COR-L47 (cell line): ENCODE results near the gene NANOS2.
"Not testable (repeated sequence)": the region's sequence is repeated elsewhere in the genome, so short reads cannot be mapped to it uniquely, and the experiment has no call there.

Experiments used
- DNase-seq: peaks from one replicate; lab custom pipeline; 2025; lab: John Stamatoyannopoulos, UW

Gene NANOS2

DNA sequence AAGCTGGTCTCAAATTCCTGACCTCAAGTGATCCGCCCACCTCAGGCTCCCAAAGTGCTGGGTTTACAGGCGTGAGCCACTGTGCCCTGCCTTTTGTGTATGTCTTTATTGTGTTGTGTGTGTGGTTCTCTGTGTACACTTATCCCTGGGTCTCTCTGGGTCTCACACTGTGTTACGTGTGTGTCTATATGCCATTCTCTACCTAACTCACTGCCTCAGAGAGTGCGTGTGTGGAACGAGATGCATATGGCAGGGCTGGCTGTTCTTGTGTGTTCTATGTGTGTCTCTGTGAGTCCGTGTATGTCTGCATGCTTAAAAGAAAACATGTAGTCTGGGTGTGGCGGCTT, 40.0 kb downstream of the NANOS2 start:
- no peak for DNase-seq

DNA sequence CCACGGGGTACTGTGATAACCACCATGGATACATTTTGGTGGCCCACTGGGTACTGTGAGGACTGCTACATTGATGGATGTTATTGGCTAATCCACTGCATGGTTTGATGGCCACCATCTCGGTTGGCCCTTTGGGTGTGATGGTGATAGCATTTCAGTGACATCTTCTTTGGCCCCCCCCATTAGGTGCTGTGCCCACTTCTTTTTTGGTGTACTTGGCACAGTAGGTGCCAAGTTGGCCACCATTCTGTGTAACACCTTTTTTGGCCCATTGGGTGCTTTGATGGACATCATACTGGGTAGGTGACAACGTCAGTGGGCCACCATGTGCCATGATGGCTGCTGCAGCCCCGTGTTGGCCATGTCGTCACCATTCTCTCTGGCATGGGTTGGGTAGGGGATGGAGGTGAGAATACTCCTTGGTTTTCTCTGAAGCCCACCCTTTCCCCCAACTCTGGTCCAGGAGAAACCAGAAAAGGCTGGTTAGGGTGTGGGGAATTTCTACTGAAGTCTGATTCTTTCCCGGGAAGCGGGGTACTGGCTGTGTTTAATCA, 41.3 kb downstream of the NANOS2 start:
- DNase-seq = no peak

DNA sequence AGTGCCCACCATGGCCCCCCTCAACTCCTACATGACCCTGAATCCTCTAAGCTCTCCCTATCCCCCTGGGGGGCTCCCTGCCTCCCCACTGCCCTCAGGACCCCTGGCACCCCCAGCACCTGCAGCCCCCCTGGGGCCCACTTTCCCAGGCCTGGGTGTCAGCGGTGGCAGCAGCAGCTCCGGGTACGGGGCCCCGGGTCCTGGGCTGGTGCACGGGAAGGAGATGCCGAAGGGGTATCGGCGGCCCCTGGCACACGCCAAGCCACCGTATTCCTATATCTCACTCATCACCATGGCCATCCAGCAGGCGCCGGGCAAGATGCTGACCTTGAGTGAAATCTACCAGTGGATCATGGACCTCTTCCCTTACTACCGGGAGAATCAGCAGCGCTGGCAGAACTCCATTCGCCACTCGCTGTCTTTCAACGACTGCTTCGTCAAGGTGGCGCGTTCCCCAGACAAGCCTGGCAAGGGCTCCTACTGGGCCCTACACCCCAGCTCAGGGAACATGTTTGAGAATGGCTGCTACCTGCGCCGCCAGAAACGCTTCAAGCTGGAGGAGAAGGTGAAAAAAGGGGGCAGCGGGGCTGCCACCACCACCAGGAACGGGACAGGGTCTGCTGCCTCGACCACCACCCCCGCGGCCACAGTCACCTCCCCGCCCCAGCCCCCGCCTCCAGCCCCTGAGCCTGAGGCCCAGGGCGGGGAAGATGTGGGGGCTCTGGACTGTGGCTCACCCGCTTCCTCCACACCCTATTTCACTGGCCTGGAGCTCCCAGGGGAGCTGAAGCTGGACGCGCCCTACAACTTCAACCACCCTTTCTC, 42.3 kb downstream of the NANOS2 start:
- DNase-seq = no peak

DNA sequence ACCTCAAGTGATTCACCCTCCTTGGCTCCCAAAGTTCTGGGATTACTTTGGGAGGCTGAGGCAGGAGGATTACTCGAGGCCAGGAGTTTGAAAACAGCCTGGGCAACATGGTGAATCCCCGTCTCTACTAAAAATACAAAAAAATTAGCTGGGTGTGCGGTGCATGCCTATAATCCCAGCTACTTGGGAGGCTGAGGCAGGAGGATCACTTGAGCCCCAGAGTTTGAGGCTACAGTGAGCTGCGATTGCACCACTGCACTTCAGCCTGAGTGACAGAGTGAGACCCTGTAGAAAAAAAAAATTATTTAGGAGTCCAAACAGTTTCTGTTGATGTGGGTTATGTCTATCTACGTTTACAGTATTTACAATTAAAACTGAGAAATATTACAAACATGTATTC, 43.8 kb downstream of the NANOS2 start:
- no peak for DNase-seq

DNA sequence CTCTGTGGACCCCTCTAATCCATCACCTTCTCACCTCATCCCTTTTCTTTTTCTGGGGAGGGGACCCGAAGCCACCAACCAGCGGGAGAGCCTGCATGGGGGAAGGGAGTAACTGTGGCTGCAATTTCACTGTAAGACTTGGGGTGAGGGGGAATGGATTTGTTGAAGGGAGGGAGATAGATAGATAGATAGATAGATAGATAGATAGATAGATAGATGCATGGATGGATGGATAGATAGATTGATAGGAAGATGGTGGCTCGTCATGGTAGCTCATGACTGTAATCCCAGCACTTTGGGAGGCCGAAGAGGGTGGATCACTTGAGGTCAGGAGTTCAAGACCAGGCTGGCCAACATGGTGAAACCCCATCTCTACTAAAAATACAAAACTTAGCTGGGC, 47.3 kb downstream of the NANOS2 start:
- DNase-seq = not testable (repeated sequence)

DNA sequence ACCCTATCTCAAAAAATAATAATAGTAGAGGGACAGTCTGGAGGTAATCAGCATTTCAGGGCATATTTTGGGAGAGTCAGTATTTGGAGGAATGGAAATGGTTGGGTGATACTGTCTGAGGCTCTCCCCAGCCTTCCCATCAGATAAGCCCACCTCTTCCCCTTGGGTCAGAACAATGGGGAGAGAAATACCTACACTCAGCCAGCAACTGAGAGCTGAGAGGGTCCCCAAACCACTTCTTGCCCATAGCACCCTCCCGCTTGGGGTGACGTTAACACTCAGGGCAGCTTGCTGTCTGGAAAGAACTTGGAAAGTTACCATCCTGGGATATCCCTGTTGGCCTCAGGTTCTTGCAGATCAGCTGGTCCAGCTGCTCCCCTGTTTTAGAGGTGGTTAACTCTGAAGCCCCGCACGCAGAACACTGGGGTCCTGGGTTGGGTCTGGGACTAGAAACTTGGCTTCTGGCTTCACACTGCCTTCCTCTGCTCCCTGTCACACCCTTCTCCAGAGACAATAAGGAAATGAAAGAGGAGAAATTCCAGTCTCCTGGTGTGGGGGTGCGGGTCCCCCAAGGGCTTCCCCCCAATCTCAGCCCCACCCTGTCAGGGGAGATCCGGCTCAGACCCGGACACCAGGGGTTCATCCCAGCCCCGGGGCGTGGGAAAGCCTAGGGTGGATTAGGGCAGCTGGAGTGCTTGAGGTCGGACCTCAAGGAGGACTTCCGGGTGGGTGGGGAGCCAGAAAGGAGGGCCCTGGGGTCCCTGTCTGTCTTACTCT, 48.0 kb downstream of the NANOS2 start:
- DNase-seq = no peak

- DNase-seq = no peak
Measured at GRCh38 chr19:45865269-45865948, 49.2 kb downstream of the NANOS2 start.

GRCh38 chr19:45864629-45865082, 49.9 kb downstream of the NANOS2 start:
- DNase-seq = no peak

GRCh38 chr19:45863840-45864628, 50.5 kb downstream of the NANOS2 start, which contains the start of gene FOXA3:
Gene FOXA3, plus strand, starts transcription at chr19:45864326. Its CDS starts 131 bp downstream, at chr19:45864457.
- DNase-seq = peak; percentile 37

GRCh38 chr19:45863335-45863839, 51.2 kb downstream of the NANOS2 start:
- DNase-seq = no peak
